Measurements from ENCODE around the gene MAP2K6.

Gene MAP2K6

DNA sequence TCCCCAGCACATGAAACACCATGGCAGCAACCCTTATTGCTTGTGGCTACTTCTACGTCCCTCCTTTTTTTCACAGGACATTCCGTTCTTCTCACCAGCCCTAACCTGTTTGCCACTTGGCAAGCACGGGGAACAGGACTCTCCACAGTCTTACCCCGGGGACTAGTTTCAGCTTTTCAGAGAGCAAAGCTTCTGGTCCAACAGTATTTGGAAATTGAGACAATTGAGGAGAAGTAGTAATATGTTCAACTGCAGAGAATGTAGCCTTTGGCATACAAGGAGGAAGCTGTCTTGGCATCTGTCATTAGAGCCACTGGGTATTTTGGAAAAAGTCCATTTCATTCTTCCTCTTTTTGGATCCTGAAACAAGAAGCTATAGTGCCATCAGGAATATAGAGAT, 65.7 kb downstream of the MAP2K6 start:
- Histone ChIP-seq H3K36me3 (ENCODE audit: insufficient read depth, low read length) (no peaks in the 10 kb centered on the region), H3K9me3 (ENCODE audit: low read depth, low read length) (no peaks in the 10 kb centered on the region), H3K27ac (no peak overlapping the region), H3K4me3 (no peak overlapping the region), H3K9ac (ENCODE audit: insufficient read length) (no peak overlapping the region)
- TF ChIP-seq POLR2AphosphoS5 (IDR thresholded peaks at IDR 0.05; ENCODE audit: borderline replicate concordance, low read depth, low read length) (no peak), FOXP2 (optimal IDR thresholded peaks at IDR 0.05; ENCODE audit: control extremely low read depth, extremely low read length, insufficient read depth) (no peak), EZH2 (IDR thresholded peaks at IDR 0.05) (no peak)
- DNase-seq (ENCODE audit: low read depth, low spot score) = no peak

DNA sequence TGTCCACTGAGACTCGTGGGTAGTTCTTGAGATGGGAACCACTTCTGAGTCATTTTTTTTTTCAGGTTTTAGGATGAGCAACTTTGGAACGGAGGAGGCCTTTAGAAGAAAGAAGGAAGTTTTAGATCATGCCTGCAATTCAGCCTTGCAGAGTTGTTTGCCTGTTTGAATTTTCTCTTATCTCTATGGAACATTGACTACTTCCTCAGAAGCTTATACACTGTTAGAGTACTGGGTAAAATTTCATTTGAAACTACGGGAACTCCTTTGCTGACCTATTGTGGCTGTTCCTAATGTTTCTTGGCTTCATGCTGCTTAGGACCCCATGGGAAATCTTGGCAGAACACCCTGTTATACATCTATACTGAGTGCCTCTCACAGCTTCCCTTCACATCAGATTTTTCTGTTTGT, 70.8 kb downstream of the MAP2K6 start:
- no peak for TF ChIP-seq FOXP2 (optimal IDR thresholded peaks at IDR 0.05; ENCODE audit: control extremely low read depth, extremely low read length, insufficient read depth)
- Histone ChIP-seq H3K9me3 (ENCODE audit: low read depth, low read length) (no peaks in the 10 kb centered on the region), H3K27ac (no peak overlapping the region), H3K36me3 (ENCODE audit: insufficient read depth, low read length) (no peaks in the 10 kb centered on the region), H3K9ac (ENCODE audit: insufficient read length) (no peak overlapping the region), H3K4me3 (no peak overlapping the region)
- DNase-seq (ENCODE audit: low read depth, low spot score) = no peak

GRCh38 chr17:69485901-69486643, 71.6 kb downstream of the MAP2K6 start:
- Histone ChIP-seq H3K9ac (ENCODE audit: insufficient read length) (no peak overlapping the region), H3K36me3 (ENCODE audit: insufficient read depth, low read length) (no peaks in the 10 kb centered on the region), H3K4me3 (no peak overlapping the region), H3K9me3 (ENCODE audit: low read depth, low read length) (no peaks in the 10 kb centered on the region), H3K27ac (no peak overlapping the region)
- no peak for DNase-seq (ENCODE audit: low read depth, low spot score)
- TF ChIP-seq EZH2 (IDR thresholded peaks at IDR 0.05) = no peak
- TF ChIP-seq FOXP2 (optimal IDR thresholded peaks at IDR 0.05; ENCODE audit: control extremely low read depth, extremely low read length, insufficient read depth) = no peak
- no peak for TF ChIP-seq POLR2AphosphoS5 (IDR thresholded peaks at IDR 0.05; ENCODE audit: borderline replicate concordance, low read depth, low read length)

GRCh38 chr17:69486779-69487637, 72.5 kb downstream of the MAP2K6 start:
- Histone ChIP-seq H3K27ac (no peak overlapping the region), H3K36me3 (ENCODE audit: insufficient read depth, low read length) (no peaks in the 10 kb centered on the region), H3K9ac (ENCODE audit: insufficient read length) (no peak overlapping the region), H3K4me3 (no peak overlapping the region), H3K9me3 (ENCODE audit: low read depth, low read length) (no peaks in the 10 kb centered on the region)
- TF ChIP-seq EZH2 (IDR thresholded peaks at IDR 0.05) = no peak
- TF ChIP-seq FOXP2 (optimal IDR thresholded peaks at IDR 0.05; ENCODE audit: control extremely low read depth, extremely low read length, insufficient read depth) = no peak
- TF ChIP-seq POLR2AphosphoS5 (IDR thresholded peaks at IDR 0.05; ENCODE audit: borderline replicate concordance, low read depth, low read length) = no peak
- DNase-seq (ENCODE audit: low read depth, low spot score) = no peak

- TF ChIP-seq POLR2AphosphoS5 (IDR thresholded peaks at IDR 0.05; ENCODE audit: borderline replicate concordance, low read depth, low read length) = no peak
- no peak for TF ChIP-seq FOXP2 (optimal IDR thresholded peaks at IDR 0.05; ENCODE audit: control extremely low read depth, extremely low read length, insufficient read depth)
- TF ChIP-seq EZH2 (IDR thresholded peaks at IDR 0.05) = no peak
- DNase-seq (ENCODE audit: low read depth, low spot score) = no peak
- Histone ChIP-seq H3K27ac (no peak overlapping the region), H3K9ac (ENCODE audit: insufficient read length) (no peak overlapping the region), H3K36me3 (ENCODE audit: insufficient read depth, low read length) (no peaks in the 10 kb centered on the region), H3K9me3 (ENCODE audit: low read depth, low read length) (no peaks in the 10 kb centered on the region), H3K4me3 (no peak overlapping the region)
These were observed 74.8 kb downstream of the MAP2K6 start for GRCh38 chr17:69489313-69489712.

DNA sequence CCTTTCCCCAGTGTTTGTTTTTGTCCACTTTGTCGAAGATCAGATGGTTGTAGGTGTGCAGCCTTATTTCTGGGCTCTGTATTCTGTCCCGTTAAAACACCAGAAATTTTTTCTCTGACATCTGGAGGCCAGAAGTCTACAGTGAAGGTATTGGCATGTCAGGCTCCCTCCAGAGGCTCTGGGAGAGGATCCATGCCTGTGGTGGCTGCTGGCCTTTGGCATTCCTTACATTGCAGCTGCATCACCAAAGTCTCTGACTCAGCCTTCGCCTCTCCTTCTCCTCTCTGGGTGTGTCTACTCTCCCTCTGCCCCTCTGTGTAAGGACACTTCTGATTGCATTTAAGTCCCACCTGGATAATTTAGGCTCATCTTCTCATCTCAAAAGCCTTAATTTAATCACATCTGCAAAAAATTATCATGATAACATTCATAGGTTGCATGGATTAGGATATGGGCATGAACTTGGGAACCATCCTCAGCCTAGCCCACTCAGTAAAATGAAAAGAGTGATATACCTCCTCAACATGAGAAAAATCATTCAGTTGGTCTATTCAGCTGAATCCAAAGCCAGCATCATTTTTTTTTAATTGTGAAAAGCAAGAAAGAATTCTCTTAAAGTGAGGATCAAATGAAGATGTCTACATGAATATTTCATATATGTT, 78.0 kb downstream of the MAP2K6 start:
- Histone ChIP-seq H3K9me3 (ENCODE audit: low read depth, low read length) (no peaks in the 10 kb centered on the region), H3K4me3 (no peak overlapping the region), H3K36me3 (ENCODE audit: insufficient read depth, low read length) (no peaks in the 10 kb centered on the region), H3K9ac (ENCODE audit: insufficient read length) (no peak overlapping the region), H3K27ac (no peak overlapping the region)
- no peak for TF ChIP-seq EZH2 (IDR thresholded peaks at IDR 0.05)
- no peak for TF ChIP-seq FOXP2 (optimal IDR thresholded peaks at IDR 0.05; ENCODE audit: control extremely low read depth, extremely low read length, insufficient read depth)
- TF ChIP-seq POLR2AphosphoS5 (IDR thresholded peaks at IDR 0.05; ENCODE audit: borderline replicate concordance, low read depth, low read length) = no peak
- no peak for DNase-seq (ENCODE audit: low read depth, low spot score)

GRCh38 chr17:69495787-69496186, 81.3 kb downstream of the MAP2K6 start:
- DNase-seq (ENCODE audit: low read depth, low spot score) = no peak
- TF ChIP-seq POLR2AphosphoS5 (IDR thresholded peaks at IDR 0.05; ENCODE audit: borderline replicate concordance, low read depth, low read length) (no peak), EZH2 (IDR thresholded peaks at IDR 0.05) (no peak), FOXP2 (optimal IDR thresholded peaks at IDR 0.05; ENCODE audit: control extremely low read depth, extremely low read length, insufficient read depth) (no peak)

GRCh38 chr17:69497161-69497560, 82.7 kb downstream of the MAP2K6 start:
- no peak overlapping the region for H3K4me3 ChIP-seq
- no peak overlapping the region for H3K9ac ChIP-seq (ENCODE audit: insufficient read length)
- no peak overlapping the region for H3K27ac ChIP-seq
- no peaks in the 10 kb centered on the region for H3K36me3 ChIP-seq (ENCODE audit: insufficient read depth, low read length)
- no peak for DNase-seq (ENCODE audit: low read depth, low spot score)
- TF ChIP-seq EZH2 (IDR thresholded peaks at IDR 0.05) (no peak), POLR2AphosphoS5 (IDR thresholded peaks at IDR 0.05; ENCODE audit: borderline replicate concordance, low read depth, low read length) (no peak), FOXP2 (optimal IDR thresholded peaks at IDR 0.05; ENCODE audit: control extremely low read depth, extremely low read length, insufficient read depth) (no peak)
- H3K9me3 ChIP-seq (ENCODE audit: low read depth, low read length) = no peaks in the 10 kb centered on the region

More at GRCh38 chr17:69495787-69496186, 81.3 kb downstream of the MAP2K6 start:
- Histone ChIP-seq H3K4me3 (no peak overlapping the region), H3K9me3 (ENCODE audit: low read depth, low read length) (no peaks in the 10 kb centered on the region), H3K9ac (ENCODE audit: insufficient read length) (no peak overlapping the region), H3K36me3 (ENCODE audit: insufficient read depth, low read length) (no peaks in the 10 kb centered on the region), H3K27ac (no peak overlapping the region)

All from SK-N-MC (cell line).